Kidney (tissue), 14 donors: ENCODE results near the gene PPL. TPM values are rescaled to one million over a fixed set of nuclear protein-coding genes. Genes with fewer than 3 reads are reported as not detected.

Experiments
- DNase-seq, 5 donors: peaks; one replicate each; pipeline ENCODE4 v3.0.0-alpha.2; 2013 to 2020
- FAIRE-seq: peaks from 2 replicates; lab custom pipeline; 2012; peaks lifted over from hg19 to GRCh38; lab: Jason Lieb, UNC
- H3K27ac ChIP-seq, 2 donors: one replicate each; pipeline ENCODE4 v1.7.0; 2013; ENCODE audit warnings: low read depth in 2 of 2, low read length in 2 of 2, inconsistent platforms in 1 of 2
- H3K27me3 ChIP-seq: one replicate; pipeline ENCODE4 v1.7.1; 2013; ENCODE audit warnings: low read length, inconsistent platforms; ENCODE audit not compliant: control insufficient read depth, insufficient read depth
- H3K36me3 ChIP-seq, 3 donors: one replicate each; pipeline versions ENCODE4 v1.7.0 to v1.7.1; 2013; ENCODE audit warnings: low read length in 3 of 3, control low read depth in 1 of 3, inconsistent platforms in 1 of 3; ENCODE audit not compliant: insufficient read depth in 3 of 3, control insufficient read depth in 2 of 3
- H3K4me1 ChIP-seq, 3 donors: one replicate each; pipeline versions ENCODE4 v1.7.0 to v1.7.1; 2013; ENCODE audit warnings: low read length in 3 of 3, inconsistent platforms in 1 of 3, low read depth in 1 of 3; ENCODE audit not compliant: control insufficient read depth in 2 of 3, insufficient read depth in 2 of 3
- H3K4me3 ChIP-seq, 3 donors: one replicate each; pipeline versions ENCODE4 v1.7.0 to v1.8.1; 2013; ENCODE audit warnings: low read length in 3 of 3, control low read depth in 1 of 3, inconsistent platforms in 1 of 3
- H3K9ac ChIP-seq, 3 donors: one replicate each; pipeline versions ENCODE4 v1.7.0 to v1.7.1; 2013; ENCODE audit warnings: low read length in 3 of 3, control low read depth in 1 of 3, inconsistent platforms in 1 of 3
- H3K9me3 ChIP-seq, 3 donors: one replicate each; pipeline versions ENCODE4 v1.7.0 to v1.7.1; 2013; ENCODE audit warnings: low read length in 3 of 3, control low read depth in 1 of 3, inconsistent platforms in 1 of 3; ENCODE audit not compliant: control insufficient read depth in 2 of 3, insufficient read depth in 1 of 3
- CTCF ChIP-seq: IDR thresholded peaks from 3 replicates; pipeline ENCODE4 v1.5.1; 2012; ENCODE audit warnings: mild to moderate bottlenecking, moderate library complexity, borderline replicate concordance; ENCODE audit not compliant: insufficient read depth; ENCODE audit errors: extremely low read depth
- intact Hi-C: fragments of 100-400 bp; cut with DNase I; formaldehyde crosslinking; loops from one replicate; pipeline ENCODE4 v1.11.1; 2022
- polyA plus RNA-seq: library from polyadenylated mRNA; stranded (reverse); fragments of 350-450 nt; fragmentation: Illumina TruSeq; extraction: RNeasy Lipid Tissue Mini Kit (QIAGEN cat#74804); gene quantifications from one replicate; pipeline ENCODE4 v1.2.3, GENCODE V29; 2014; ENCODE audit warnings: low read depth, low replicate concordance; ENCODE audit not compliant: insufficient read depth
- total RNA-seq: library from RNA; stranded (reverse); fragmentation: NEBNext Ultra II Directional; extraction: Animal tissue kit (Norgen Biotek cat#: 25700); gene quantifications from one replicate; pipeline ENCODE4 v1.2.1, GENCODE V29; 2021
- donor health status: control.
- donor health status: control.
- donor health status: control.
- donor health status: control.
- donor health status: control.
- donor health status: DM: yes; HTN: yes; CAD: no.
- donor health status: Normal renal cell carcinoma (clear cell type).

PPL gene
- total and polyA plus RNA-seq, 2 donors from 2014 or later, result 7.7 to 78.4 TPM

GRCh38 chr16:4877380-4877685 lies 59.6 kb downstream of the PPL start:
- no peak for TF ChIP-seq CTCF
- intact Hi-C loops, result no loop called here
- peaks cover 0 to 10% (median 0%) of the 10 kb centered on the region in 3 donors for H3K4me1 ChIP-seq
- no peak overlapping the region for H3K4me3 ChIP-seq
- no peaks in the 10 kb centered on the region for H3K27me3 ChIP-seq
- H3K9ac ChIP-seq, result no peak overlapping the region
- H3K27ac ChIP-seq, result no peak overlapping the region
- FAIRE-seq, result no peak
- no peaks in the 10 kb centered on the region for H3K9me3 ChIP-seq
- H3K36me3 ChIP-seq, result peaks cover 16 to 82% (median 47%) of the 10 kb centered on the region in 3 donors
- DNase-seq, result no peak

DNA sequence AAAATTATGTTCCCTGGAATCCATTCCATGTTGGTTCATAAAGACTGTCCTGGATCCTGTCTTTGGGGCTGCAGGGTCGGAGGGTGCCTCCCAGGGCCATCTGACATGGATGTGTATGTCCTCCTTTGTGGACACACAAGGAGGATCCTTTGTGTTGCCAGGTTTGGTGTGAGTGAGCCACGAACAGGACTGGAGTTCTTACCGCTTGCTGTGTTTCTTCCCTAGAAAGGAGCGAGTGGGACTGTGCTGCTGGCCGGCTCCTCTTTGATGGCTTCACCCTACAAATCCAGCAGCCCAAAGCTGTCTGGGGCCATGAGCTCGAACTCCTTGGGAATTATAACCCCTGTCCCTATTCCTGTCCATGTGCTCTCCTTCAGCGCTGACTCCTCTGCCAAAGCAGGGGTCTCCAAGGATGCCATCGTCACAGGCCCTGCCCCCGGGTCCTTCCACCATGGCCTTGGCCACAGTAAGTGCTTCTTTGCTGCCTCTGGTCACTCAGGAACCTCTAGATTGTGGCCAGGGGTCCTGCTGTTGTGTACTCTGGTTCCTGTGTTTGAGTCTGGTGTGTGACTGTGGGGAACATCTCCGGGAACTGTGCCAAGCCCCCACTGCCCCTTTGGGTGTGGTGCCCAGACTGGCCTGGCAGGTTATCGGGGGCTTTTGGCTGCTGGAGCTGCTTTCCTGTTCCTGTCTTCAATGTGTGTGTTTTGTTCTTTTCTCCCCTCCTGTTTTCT lies 60.1 kb downstream of the PPL start:
- intact Hi-C loops, result no loop called here
- DNase-seq (no peak), FAIRE-seq (no peak)
- Histone ChIP-seq H3K36me3 (peaks cover 20 to 85% (median 51%) of the 10 kb centered on the region in 3 donors), H3K9me3 (no peaks in the 10 kb centered on the region), H3K9ac (no peak overlapping the region), H3K27ac (no peak overlapping the region), H3K27me3 (no peaks in the 10 kb centered on the region), H3K4me1 (peaks cover 0 to 6% (median 0%) of the 10 kb centered on the region in 3 donors), H3K4me3 (no peak overlapping the region)
- TF ChIP-seq CTCF, result no peak

GRCh38 chr16:4874666-4875065 lies 62.3 kb downstream of the PPL start:
- H3K27ac ChIP-seq, result no peak overlapping the region
- TF ChIP-seq CTCF, result no peak
- no peak overlapping the region for H3K9ac ChIP-seq
- H3K27me3 ChIP-seq, result no peaks in the 10 kb centered on the region
- DNase-seq, result peak in 2 of 5 donors; percentile 6 to 23
- intact Hi-C loops, result no loop called here
- H3K9me3 ChIP-seq, result no peaks in the 10 kb centered on the region
- peaks cover 0 to 6% (median 5%) of the 10 kb centered on the region in 3 donors for H3K4me1 ChIP-seq
- FAIRE-seq, result no peak
- H3K36me3 ChIP-seq, result peaks cover 19 to 81% (median 50%) of the 10 kb centered on the region in 3 donors
- H3K4me3 ChIP-seq, result no peak overlapping the region
